Activated B cell treated with CpG ODN at 0.5 μM for 24 hours (primary cell): ENCODE results near the gene MED15. TPM values are rescaled to one million over a fixed set of nuclear protein-coding genes. Genes with fewer than 3 reads are reported as not detected.
A peak's percentile ranks its signal among the peaks of the same experiment; 100 is the strongest.

Source experiments
- ATAC-seq: fragments of 200-7000 bp; cut with Tn5 transposase; one replicate; pipeline ENCODE4 v1.10.0; 2021; ENCODE audit warnings: low read depth, mild to moderate bottlenecking, moderate library complexity
- CTCF ChIA-PET: fragments of 350-600 bp; sonication (Branson Sonifier 250); formaldehyde crosslinking; loops from one replicate; lab custom pipeline; 2021; ENCODE audit warnings: antibody characterized with exemption; lab: Charles Lee
- POLR2A ChIA-PET: fragments of 350-600 bp; sonication (Branson Sonifier 250); formaldehyde crosslinking; loops from one replicate; lab custom pipeline; 2021; ENCODE audit warnings: antibody characterized with exemption; lab: Charles Lee
- DNase-seq: peaks from one replicate; pipeline ENCODE4 v3.0.0; 2022
- H3K27ac Mint-ChIP-seq: one replicate; pipeline ENCODE4 v1.8.0; 2020; ENCODE audit warnings: mixed read lengths
- H3K27me3 Mint-ChIP-seq: one replicate; pipeline ENCODE4 v1.8.0; 2021; ENCODE audit warnings: mixed read lengths
- H3K36me3 Mint-ChIP-seq: one replicate; pipeline ENCODE4 v1.8.0; 2021; ENCODE audit warnings: low read depth, mixed read lengths
- H3K4me1 Mint-ChIP-seq: one replicate; pipeline ENCODE4 v1.8.0; 2021; ENCODE audit warnings: mixed read lengths
- H3K4me3 Mint-ChIP-seq: one replicate; pipeline ENCODE4 v1.8.0; 2020; ENCODE audit warnings: mild to moderate bottlenecking, mixed read lengths
- H3K9me3 Mint-ChIP-seq: one replicate; pipeline ENCODE4 v1.8.0; 2020; ENCODE audit warnings: mixed read lengths
- intact Hi-C: fragments of 100-400 bp; cut with micrococcal nuclease; formaldehyde crosslinking; loops from one replicate; pipeline ENCODE4 v1.15.1; 2024
- total RNA-seq: library from RNA; stranded (reverse); gene quantifications from 2 replicates; pipeline ENCODE4 v1.2.3, GENCODE V29; 2022
- TF ChIP-seq, protein P1 (sequence below): fragments of 200-600 bp; IDR thresholded peaks from one replicate; pipeline ENCODE4 v1.8.0; 2022; ENCODE audit warnings: antibody characterized with exemption, mild to moderate bottlenecking

Gene MED15
- total RNA-seq, 1 donor from 2014 or later: 127 TPM

DNA sequence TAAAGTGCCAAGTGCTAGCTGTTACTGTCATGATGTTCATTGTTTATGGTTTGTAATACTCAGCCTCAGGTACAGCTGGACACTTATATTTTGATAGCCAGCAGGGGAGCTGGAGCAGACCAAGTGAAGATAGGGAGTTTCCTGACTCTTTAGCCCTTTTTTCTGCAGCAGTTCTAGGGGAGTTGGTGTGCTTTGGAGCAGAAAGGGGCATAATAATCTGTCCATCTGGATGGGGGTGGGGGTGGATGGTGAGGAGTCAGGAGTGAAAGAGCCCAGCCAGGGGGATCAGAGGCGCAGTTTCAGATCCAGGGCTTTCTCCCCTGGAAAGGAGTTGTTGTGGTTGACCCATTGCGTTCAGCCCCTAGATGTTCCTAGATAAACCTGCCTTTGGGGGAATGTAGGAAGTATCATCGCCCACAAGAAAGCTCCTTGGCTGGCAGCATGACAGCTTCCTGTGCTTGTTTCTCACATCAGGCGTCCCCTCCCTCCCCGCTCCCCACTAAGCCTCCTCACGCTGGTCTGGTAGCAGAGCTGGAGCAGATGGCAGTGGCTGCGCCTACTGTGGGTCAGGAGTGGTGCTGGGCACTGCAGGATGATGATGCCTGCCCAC, 41.9 kb downstream of the MED15 start:
- ChIA-PET CTCF (no interaction called here), POLR2A (interaction anchor here (2.1 kb wide), 1 partner anchor 42 kb away, joined by 7 read pairs; the partner anchor contains the start of gene MED15)
- ATAC-seq: no peak
- intact Hi-C loops: no loop called here
- Mint-ChIP-seq H3K9me3 (no peaks in the 10 kb centered on the region), H3K27me3 (no peaks in the 10 kb centered on the region), H3K4me1 (peaks cover 42% of the 10 kb centered on the region), H3K36me3 (peaks cover 53% of the 10 kb centered on the region), H3K4me3 (peak overlapping the region; percentile 15), H3K27ac (peak overlapping the region; percentile 90)
- no peak for DNase-seq
- TF ChIP-seq, protein P1, sequence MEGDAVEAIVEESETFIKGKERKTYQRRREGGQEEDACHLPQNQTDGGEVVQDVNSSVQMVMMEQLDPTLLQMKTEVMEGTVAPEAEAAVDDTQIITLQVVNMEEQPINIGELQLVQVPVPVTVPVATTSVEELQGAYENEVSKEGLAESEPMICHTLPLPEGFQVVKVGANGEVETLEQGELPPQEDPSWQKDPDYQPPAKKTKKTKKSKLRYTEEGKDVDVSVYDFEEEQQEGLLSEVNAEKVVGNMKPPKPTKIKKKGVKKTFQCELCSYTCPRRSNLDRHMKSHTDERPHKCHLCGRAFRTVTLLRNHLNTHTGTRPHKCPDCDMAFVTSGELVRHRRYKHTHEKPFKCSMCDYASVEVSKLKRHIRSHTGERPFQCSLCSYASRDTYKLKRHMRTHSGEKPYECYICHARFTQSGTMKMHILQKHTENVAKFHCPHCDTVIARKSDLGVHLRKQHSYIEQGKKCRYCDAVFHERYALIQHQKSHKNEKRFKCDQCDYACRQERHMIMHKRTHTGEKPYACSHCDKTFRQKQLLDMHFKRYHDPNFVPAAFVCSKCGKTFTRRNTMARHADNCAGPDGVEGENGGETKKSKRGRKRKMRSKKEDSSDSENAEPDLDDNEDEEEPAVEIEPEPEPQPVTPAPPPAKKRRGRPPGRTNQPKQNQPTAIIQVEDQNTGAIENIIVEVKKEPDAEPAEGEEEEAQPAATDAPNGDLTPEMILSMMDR: no peak

DNA sequence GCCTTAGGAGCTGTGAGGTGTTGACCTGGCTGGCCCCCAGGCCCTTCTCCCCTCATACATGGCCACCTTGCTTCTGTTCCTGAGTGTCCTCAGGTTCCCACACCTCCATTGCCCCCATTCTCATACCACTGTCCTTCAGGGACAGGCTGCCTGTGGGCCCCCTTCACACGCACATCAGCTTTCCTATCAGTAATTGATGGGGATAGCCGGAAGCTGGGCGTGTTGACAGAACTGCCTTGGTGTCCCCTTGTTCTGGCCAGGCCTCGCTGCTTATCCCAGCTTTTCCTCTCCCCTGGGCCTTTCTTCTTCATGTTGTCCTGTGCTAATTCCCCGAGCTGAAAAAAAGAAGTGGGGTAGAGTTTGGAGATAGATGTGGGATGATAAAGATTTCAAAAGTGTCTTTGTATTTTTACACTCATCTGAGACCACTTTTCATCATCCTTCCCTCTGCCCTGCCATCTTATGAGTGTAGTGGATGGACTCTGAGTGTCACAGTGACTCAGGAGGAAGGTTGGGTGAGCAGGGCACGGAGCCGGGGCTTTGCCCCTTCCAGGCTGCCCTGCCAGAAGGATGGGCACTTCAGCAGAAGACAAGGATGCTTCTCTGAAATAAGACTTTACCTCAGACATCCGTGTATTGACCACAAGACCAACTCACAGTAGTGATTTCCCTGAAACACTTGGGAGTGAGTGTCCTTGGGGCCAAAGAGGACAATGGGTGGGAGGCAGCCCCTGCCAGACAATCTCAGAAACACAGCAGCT, 42.8 kb downstream of the MED15 start:
- no peak for DNase-seq
- intact Hi-C loops: loop anchor here (5.0 kb wide), 1 partner anchor 43 kb away; the partner anchor contains the start of gene MED15
- ChIA-PET POLR2A (interaction anchor here (2.1 kb wide), 1 partner anchor 43 kb away, joined by 7 read pairs; the partner anchor contains the start of gene MED15), CTCF (no interaction called here)
- Mint-ChIP-seq H3K4me3 (peak overlapping the region; percentile 15), H3K27ac (peak overlapping the region; percentile 90), H3K36me3 (peaks cover 56% of the 10 kb centered on the region), H3K9me3 (no peaks in the 10 kb centered on the region), H3K27me3 (no peaks in the 10 kb centered on the region), H3K4me1 (peaks cover 42% of the 10 kb centered on the region)
- ATAC-seq: no peak
- TF ChIP-seq, protein P1: no peak

DNA sequence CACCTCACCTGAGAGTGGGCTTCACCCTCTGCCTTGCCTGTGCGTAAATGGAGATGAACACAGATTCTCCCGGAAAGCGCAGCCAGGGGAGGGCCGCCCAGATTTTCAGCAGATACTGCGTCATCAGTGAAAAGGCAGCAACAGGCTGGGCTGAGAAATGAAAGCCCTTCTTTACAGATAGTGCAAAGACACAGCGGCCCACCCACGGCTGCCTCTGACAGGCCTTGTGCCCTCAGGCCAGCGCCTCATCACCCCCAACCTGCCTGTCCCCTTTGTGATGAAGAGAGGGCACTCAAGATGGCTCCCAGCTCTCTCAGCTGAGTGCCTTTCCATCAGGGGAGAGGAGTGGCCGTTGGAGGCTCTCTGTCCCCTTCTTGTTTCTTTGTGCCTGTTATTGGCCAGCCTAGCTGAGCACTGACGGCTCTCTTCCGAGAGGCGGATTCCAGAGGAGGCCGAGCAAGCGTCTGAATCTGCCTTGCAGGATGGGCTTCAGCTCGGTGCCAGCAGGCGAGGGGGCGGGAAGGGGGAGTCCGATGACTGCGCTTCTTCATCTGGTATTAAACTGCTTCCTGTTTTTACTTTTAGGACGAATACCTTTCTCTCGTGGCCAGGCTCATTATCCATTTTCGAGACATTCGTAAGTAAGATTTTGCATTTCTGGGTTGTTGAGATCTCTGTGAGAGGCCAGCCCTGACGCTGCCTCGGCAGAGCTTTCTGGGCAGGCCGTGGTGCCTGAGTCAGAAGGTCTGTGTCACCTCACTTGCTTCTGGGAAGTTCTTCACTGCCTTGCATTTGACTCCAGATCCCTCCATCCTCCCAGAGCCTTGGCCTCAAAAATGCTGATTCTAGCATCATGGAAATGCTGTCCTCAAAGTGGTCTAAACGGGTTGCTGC, 43.7 kb downstream of the MED15 start:
- H3K36me3 Mint-ChIP-seq: peaks cover 57% of the 10 kb centered on the region
- no peaks in the 10 kb centered on the region for H3K27me3 Mint-ChIP-seq
- peak overlapping the region; percentile 90 for H3K27ac Mint-ChIP-seq
- H3K9me3 Mint-ChIP-seq: no peaks in the 10 kb centered on the region
- ChIA-PET POLR2A (no interaction called here), CTCF (interaction anchor here (1.4 kb wide), 1 partner anchor 13 kb away, joined by 5 read pairs; no protein-coding TSS in a partner anchor)
- TF ChIP-seq, protein P1: no peak
- DNase-seq (peak; percentile 42), ATAC-seq (peak; percentile 88)
- H3K4me3 Mint-ChIP-seq: peak overlapping the region; percentile 33
- peaks cover 42% of the 10 kb centered on the region for H3K4me1 Mint-ChIP-seq
- intact Hi-C loops: loop anchor here (5.0 kb wide), 1 partner anchor 44 kb away; the partner anchor contains the start of gene MED15

DNA sequence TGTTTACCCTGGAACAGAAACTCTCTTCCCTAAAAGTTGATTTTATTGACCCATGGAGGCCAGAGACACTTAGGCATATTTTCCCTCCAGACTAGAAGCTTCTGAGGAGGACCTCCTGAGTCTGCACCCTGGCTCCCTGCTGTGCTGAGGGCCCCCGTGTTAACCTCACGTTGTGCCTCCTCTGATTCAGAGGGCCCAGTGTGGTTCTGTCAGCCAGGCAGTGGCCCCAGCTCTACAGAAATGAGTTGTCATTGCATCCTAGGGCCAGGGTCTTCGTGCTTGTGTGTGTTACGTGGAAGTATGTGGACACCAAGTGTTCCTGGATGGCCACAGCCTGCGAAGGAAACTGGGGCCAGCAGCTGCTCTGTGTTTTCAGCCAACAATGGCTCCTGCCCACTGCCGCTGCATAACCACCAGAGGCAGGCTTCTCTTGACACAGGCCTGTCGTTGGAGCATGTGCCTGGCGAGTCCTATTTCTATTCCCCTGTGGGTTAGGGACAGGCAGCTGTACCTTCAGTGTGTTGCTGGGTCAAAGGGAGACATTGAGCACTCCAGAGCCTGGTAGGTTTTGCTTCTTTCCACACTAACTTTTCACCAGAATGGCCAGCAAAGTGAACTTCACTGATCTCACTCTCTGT, 44.5 kb downstream of the MED15 start:
- no peak for ATAC-seq
- ChIA-PET POLR2A (no interaction called here), CTCF (interaction anchor here (0.8 to 1.4 kb wide), 2 partner anchors 9 to 12 kb away, joined by 3 to 5 read pairs; no protein-coding TSS in a partner anchor)
- peaks cover 45% of the 10 kb centered on the region for H3K4me1 Mint-ChIP-seq
- H3K27me3 Mint-ChIP-seq: no peaks in the 10 kb centered on the region
- intact Hi-C loops: loop anchor here (5.0 kb wide), 1 partner anchor 45 kb away; the partner anchor contains the start of gene MED15
- TF ChIP-seq, protein P1: no peak
- H3K4me3 Mint-ChIP-seq: peak overlapping the region; percentile 33
- H3K36me3 Mint-ChIP-seq: peaks cover 59% of the 10 kb centered on the region
- H3K27ac Mint-ChIP-seq: peak overlapping the region; percentile 90
- no peaks in the 10 kb centered on the region for H3K9me3 Mint-ChIP-seq
- DNase-seq: no peak
